ENCODE measurements around the gene CDKN2B.

CDKN2B gene

GRCh38 chr9:22005702-22006606 lies 3.2 kb downstream of the CDKN2B start:
- peak overlapping the region; percentile 90 for H3K4me3 ChIP-seq (ENCODE audit: low read depth, low read length)
- TF ChIP-seq, protein P1, sequence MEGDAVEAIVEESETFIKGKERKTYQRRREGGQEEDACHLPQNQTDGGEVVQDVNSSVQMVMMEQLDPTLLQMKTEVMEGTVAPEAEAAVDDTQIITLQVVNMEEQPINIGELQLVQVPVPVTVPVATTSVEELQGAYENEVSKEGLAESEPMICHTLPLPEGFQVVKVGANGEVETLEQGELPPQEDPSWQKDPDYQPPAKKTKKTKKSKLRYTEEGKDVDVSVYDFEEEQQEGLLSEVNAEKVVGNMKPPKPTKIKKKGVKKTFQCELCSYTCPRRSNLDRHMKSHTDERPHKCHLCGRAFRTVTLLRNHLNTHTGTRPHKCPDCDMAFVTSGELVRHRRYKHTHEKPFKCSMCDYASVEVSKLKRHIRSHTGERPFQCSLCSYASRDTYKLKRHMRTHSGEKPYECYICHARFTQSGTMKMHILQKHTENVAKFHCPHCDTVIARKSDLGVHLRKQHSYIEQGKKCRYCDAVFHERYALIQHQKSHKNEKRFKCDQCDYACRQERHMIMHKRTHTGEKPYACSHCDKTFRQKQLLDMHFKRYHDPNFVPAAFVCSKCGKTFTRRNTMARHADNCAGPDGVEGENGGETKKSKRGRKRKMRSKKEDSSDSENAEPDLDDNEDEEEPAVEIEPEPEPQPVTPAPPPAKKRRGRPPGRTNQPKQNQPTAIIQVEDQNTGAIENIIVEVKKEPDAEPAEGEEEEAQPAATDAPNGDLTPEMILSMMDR (conservative IDR thresholded peaks at IDR 0.05; ENCODE audit: low read depth, low read length), result peak; percentile 18
- peak; percentile 60 for DNase-seq (ENCODE audit: low read depth)

DNA sequence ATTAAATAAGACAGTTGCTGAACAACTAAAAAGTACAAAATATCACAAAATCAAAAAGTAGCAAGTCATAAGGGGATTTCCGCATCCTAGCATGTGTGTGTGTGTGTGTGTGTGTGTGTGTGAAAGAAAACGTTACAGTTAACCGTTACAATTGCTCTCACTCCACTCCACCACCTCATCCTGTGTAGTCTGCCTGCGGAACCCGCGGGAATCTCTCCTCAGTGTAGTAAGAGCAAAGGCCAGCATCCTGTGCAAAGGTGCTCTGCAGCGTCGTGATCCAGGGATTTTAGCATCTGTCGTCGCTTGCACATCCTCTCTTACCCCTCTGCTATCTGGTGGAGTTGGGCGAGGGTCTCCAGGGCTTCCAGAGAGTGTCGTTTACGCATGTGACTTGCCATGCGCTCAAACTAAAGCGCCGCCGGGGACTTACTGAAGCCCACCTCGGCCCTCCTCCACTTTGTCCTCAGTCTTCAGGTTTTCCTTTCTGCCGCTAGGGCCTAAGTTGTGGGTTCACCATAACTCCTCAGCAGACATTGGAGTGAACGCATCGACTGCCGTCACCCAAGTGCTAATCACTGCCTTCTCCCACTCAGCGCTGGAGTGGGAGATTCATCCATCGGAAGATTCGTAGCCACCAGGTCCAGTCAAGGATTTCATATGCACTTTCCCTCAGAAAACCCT lies 3.9 kb downstream of the CDKN2B start:
- DNase-seq (ENCODE audit: low read depth), result peak; percentile 69
- TF ChIP-seq, protein P1 (conservative IDR thresholded peaks at IDR 0.05; ENCODE audit: low read depth, low read length), result peak; percentile 35
- H3K4me3 ChIP-seq (ENCODE audit: low read depth, low read length), result peak overlapping the region; percentile 90

GRCh38 chr9:22002038-22002437 lies 7.1 kb downstream of the CDKN2B start:
- no peak overlapping the region for H3K4me3 ChIP-seq (ENCODE audit: low read depth, low read length)
- TF ChIP-seq, protein P1 (conservative IDR thresholded peaks at IDR 0.05; ENCODE audit: low read depth, low read length), result no peak
- no peak for DNase-seq (ENCODE audit: low read depth)

GRCh38 chr9:21998026-21998425 lies 11.1 kb downstream of the CDKN2B start:
- no peak for DNase-seq (ENCODE audit: low read depth)

GRCh38 chr9:21997480-21997879 lies 11.6 kb downstream of the CDKN2B start:
- no peak overlapping the region for H3K4me3 ChIP-seq (ENCODE audit: low read depth, low read length)
- no peak for DNase-seq (ENCODE audit: low read depth)
- TF ChIP-seq, protein P1 (conservative IDR thresholded peaks at IDR 0.05; ENCODE audit: low read depth, low read length), result no peak

More at GRCh38 chr9:21998026-21998425, 11.1 kb downstream of the CDKN2B start:
- no peak overlapping the region for H3K4me3 ChIP-seq (ENCODE audit: low read depth, low read length)
- TF ChIP-seq, protein P1 (conservative IDR thresholded peaks at IDR 0.05; ENCODE audit: low read depth, low read length), result no peak

DNA sequence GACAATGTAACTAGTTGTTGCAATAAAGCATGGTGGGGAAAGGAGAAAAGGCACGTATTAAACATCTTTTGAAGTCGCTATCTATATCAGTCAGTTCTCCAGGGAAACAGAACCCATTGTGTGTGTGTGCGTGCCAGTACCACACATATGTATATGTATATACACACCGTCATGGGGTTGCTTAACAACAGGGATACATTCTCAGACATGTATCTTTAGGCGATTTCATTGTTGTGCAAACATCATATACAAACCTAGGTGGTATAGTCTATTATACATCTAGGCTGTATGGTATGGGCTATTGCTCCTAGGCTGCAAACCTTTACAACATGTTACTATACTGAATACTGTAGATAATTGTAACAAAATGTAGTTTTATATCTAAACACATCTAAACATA lies 12.2 kb downstream of the CDKN2B start:
- peak overlapping the region; percentile 75 for H3K4me3 ChIP-seq (ENCODE audit: low read depth, low read length)
- TF ChIP-seq, protein P1 (conservative IDR thresholded peaks at IDR 0.05; ENCODE audit: low read depth, low read length), result no peak
- DNase-seq (ENCODE audit: low read depth), result peak; percentile 24

Data from choroid plexus epithelial cell (primary cell).